Measurements from ENCODE around the gene ZGRF1.
"Not testable (repeated sequence)": the region's sequence is repeated elsewhere in the genome, so short reads cannot be mapped to it uniquely, and the experiment has no call there.

ZGRF1 gene

GRCh38 chr4:112513971-112514646, 122.6 kb downstream of the ZGRF1 start:
- DNase-seq, result no peak

GRCh38 chr4:112511803-112512118, 124.9 kb downstream of the ZGRF1 start:
- no peak for DNase-seq

GRCh38 chr4:112511093-112511802, 125.5 kb downstream of the ZGRF1 start:
- DNase-seq, result no peak

GRCh38 chr4:112510291-112511092, 126.2 kb downstream of the ZGRF1 start:
- no peak for DNase-seq

GRCh38 chr4:112509243-112510141, 127.2 kb downstream of the ZGRF1 start:
- DNase-seq, result no peak

- DNase-seq, result no peak
Observed at GRCh38 chr4:112508356-112508755, 128.4 kb downstream of the ZGRF1 start.

- no peak for DNase-seq
Observed at GRCh38 chr4:112504807-112505206, 131.9 kb downstream of the ZGRF1 start.

GRCh38 chr4:112502871-112503270, 133.8 kb downstream of the ZGRF1 start:
- no peak for DNase-seq

GRCh38 chr4:112492321-112492720, 144.4 kb downstream of the ZGRF1 start:
- DNase-seq, result no peak

GRCh38 chr4:112490808-112491207, 145.9 kb downstream of the ZGRF1 start:
- not testable (repeated sequence) for DNase-seq
